Measurements from ENCODE around the gene PRKCG. TPM values are rescaled to one million over a fixed set of nuclear protein-coding genes. Genes with fewer than 3 reads are reported as not detected.

Gene PRKCG
- total and polyA plus RNA-seq, 2 of the 8 experiments (the other 6 are each of a cell fraction or from before 2014, with no cell fraction given), result 6.1 to 10.6 TPM

DNA sequence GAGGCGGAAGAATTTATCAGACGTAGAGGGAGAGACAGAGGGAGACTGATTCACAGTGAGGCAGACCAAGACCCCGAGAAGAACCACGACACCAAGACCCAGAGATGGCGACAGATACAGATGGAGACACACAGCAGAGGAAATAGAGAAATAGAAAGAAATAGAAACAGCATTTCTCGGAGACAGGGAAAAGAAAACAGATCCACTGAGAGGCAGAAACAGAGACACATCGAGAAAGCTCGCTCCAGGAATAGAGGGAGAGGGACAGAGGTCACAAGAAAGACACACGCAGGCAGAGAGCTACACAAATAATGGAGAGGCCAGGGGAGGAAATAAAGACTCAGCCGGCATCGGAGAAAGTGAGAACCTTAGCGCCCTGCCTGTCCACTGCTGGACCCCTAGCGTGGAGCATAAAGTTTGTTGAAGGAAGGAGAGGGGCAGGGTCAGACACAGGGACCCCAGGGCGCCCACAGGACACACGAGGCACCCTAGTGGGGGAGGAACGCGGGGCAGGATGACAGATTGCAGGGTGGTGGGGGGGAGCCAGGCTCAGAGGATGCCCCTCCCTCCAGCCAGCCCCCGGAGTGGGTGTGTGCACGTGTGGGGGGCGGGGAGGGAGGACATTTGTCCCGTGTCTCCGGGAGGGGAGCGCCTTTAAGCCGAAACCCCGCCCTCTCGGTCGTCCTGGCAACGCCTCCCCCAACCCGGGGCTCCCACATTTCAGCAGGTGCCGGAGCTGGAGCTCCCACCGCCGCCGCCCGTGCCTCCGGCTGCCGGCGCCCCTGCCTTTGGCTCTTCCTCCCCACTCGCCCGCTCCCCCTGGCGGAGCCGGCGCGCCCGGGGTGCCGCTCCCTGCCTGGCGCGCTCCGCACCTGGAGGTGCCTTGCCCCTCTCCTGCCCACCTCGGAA, at the start of gene PRKCG (continued):
- TF ChIP-seq, protein P1, sequence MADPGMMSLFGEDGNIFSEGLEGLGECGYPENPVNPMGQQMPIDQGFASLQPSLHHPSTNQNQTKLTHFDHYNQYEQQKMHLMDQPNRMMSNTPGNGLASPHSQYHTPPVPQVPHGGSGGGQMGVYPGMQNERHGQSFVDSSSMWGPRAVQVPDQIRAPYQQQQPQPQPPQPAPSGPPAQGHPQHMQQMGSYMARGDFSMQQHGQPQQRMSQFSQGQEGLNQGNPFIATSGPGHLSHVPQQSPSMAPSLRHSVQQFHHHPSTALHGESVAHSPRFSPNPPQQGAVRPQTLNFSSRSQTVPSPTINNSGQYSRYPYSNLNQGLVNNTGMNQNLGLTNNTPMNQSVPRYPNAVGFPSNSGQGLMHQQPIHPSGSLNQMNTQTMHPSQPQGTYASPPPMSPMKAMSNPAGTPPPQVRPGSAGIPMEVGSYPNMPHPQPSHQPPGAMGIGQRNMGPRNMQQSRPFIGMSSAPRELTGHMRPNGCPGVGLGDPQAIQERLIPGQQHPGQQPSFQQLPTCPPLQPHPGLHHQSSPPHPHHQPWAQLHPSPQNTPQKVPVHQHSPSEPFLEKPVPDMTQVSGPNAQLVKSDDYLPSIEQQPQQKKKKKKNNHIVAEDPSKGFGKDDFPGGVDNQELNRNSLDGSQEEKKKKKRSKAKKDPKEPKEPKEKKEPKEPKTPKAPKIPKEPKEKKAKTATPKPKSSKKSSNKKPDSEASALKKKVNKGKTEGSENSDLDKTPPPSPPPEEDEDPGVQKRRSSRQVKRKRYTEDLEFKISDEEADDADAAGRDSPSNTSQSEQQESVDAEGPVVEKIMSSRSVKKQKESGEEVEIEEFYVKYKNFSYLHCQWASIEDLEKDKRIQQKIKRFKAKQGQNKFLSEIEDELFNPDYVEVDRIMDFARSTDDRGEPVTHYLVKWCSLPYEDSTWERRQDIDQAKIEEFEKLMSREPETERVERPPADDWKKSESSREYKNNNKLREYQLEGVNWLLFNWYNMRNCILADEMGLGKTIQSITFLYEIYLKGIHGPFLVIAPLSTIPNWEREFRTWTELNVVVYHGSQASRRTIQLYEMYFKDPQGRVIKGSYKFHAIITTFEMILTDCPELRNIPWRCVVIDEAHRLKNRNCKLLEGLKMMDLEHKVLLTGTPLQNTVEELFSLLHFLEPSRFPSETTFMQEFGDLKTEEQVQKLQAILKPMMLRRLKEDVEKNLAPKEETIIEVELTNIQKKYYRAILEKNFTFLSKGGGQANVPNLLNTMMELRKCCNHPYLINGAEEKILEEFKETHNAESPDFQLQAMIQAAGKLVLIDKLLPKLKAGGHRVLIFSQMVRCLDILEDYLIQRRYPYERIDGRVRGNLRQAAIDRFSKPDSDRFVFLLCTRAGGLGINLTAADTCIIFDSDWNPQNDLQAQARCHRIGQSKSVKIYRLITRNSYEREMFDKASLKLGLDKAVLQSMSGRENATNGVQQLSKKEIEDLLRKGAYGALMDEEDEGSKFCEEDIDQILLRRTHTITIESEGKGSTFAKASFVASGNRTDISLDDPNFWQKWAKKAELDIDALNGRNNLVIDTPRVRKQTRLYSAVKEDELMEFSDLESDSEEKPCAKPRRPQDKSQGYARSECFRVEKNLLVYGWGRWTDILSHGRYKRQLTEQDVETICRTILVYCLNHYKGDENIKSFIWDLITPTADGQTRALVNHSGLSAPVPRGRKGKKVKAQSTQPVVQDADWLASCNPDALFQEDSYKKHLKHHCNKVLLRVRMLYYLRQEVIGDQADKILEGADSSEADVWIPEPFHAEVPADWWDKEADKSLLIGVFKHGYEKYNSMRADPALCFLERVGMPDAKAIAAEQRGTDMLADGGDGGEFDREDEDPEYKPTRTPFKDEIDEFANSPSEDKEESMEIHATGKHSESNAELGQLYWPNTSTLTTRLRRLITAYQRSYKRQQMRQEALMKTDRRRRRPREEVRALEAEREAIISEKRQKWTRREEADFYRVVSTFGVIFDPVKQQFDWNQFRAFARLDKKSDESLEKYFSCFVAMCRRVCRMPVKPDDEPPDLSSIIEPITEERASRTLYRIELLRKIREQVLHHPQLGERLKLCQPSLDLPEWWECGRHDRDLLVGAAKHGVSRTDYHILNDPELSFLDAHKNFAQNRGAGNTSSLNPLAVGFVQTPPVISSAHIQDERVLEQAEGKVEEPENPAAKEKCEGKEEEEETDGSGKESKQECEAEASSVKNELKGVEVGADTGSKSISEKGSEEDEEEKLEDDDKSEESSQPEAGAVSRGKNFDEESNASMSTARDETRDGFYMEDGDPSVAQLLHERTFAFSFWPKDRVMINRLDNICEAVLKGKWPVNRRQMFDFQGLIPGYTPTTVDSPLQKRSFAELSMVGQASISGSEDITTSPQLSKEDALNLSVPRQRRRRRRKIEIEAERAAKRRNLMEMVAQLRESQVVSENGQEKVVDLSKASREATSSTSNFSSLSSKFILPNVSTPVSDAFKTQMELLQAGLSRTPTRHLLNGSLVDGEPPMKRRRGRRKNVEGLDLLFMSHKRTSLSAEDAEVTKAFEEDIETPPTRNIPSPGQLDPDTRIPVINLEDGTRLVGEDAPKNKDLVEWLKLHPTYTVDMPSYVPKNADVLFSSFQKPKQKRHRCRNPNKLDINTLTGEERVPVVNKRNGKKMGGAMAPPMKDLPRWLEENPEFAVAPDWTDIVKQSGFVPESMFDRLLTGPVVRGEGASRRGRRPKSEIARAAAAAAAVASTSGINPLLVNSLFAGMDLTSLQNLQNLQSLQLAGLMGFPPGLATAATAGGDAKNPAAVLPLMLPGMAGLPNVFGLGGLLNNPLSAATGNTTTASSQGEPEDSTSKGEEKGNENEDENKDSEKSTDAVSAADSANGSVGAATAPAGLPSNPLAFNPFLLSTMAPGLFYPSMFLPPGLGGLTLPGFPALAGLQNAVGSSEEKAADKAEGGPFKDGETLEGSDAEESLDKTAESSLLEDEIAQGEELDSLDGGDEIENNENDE (IDR thresholded peaks at IDR 0.05; ENCODE audit: insufficient replicate concordance, low read length), result no peak
- TF ChIP-seq KDM4A (IDR thresholded peaks at IDR 0.05; ENCODE audit: low read depth, low read length, severe bottlenecking) (no peak), JUN (IDR thresholded peaks at IDR 0.05; ENCODE audit: low read depth, low read length) (no peak)
